Stomach (tissue), 9 donors: Measurements from ENCODE around the gene LRIT2. TPM values are rescaled to one million over a fixed set of nuclear protein-coding genes. Genes with fewer than 3 reads are reported as not detected.

Experiments used
- DNase-seq, 2 donors: peaks; one replicate each; pipeline versions ENCODE4 v3.0.0 to v3.0.0-alpha.2; 2013 to 2019
- H3K27ac ChIP-seq, 5 donors: fragments of 200-600 bp in 4 of 5; sonication (generic) in 4 of 5; one replicate each; pipeline ENCODE4 v1.5.1; 2013 to 2019; ENCODE audit warnings: mild to moderate bottlenecking in 1 of 5, moderate library complexity in 1 of 5
- H3K27me3 ChIP-seq, 3 donors: fragments of 200-600 bp; sonication (generic); one replicate each; pipeline ENCODE4 v1.5.1; 2017 to 2019; ENCODE audit warnings: mixed run types in 1 of 3
- H3K36me3 ChIP-seq, 4 donors: fragments of 200-600 bp; sonication (generic); 1 replicate in 3 of 4; 2 replicates in 1 of 4; pipeline ENCODE4 v1.5.1; 2016 to 2019
- H3K4me1 ChIP-seq, 4 donors: fragments of 200-600 bp; sonication (generic); one replicate each; pipeline ENCODE4 v1.5.1; 2016 to 2019
- H3K4me3 ChIP-seq, 4 donors: fragments of 200-600 bp; sonication (generic) in 3 of 4; one replicate each; pipeline ENCODE4 v1.5.1; 2016 to 2019; ENCODE audit warnings: mild to moderate bottlenecking in 1 of 4
- H3K9me3 ChIP-seq, 4 donors: fragments of 200-600 bp; sonication (generic); one replicate each; pipeline ENCODE4 v1.5.1; 2016 to 2019
- CTCF ChIP-seq, 7 experiments: fragments of 450-650 bp in 4 of 7; fragments of 200-600 bp in 3 of 7; sonication (generic) in 3 of 7; IDR thresholded peaks; one replicate each; pipeline ENCODE4 v1.5.1; 2016 to 2019; ENCODE audit warnings: antibody characterized with exemption in 7 of 7, control low read depth in 2 of 7, mild to moderate bottlenecking in 1 of 7
- EP300 ChIP-seq: sonication (generic); formaldehyde crosslinking; IDR thresholded peaks from one replicate; pipeline ENCODE4 v1.6.1; 2017; ENCODE audit warnings: antibody characterized with exemption
- POLR2A ChIP-seq, 4 donors: fragments of 450-650 bp; IDR thresholded peaks; one replicate each; pipeline ENCODE4 v1.6.1; 2016; ENCODE audit warnings: antibody characterized with exemption in 4 of 4, control low read depth in 2 of 4, mild to moderate bottlenecking in 1 of 4, moderate library complexity in 1 of 4
- POLR2AphosphoS5 ChIP-seq, 3 donors: sonication (generic); formaldehyde crosslinking; IDR thresholded peaks; one replicate each; pipeline ENCODE4 v1.6.1; 2016; ENCODE audit warnings: antibody characterized with exemption in 3 of 3
- WGBS, 5 donors: extraction: QIAGEN DNeasy Blood & Tissue Kit in 3 of 5; methylation state at CpG; one replicate each; pipeline versions ENCODE4 v1.1.5 to v1.1.7; 2013 to 2018; 5-methylcytosine and 5-hydroxymethylcytosine counted together
- intact Hi-C: fragments of 100-400 bp; cut with DNase I; formaldehyde crosslinking; loops from one replicate; pipeline ENCODE4 v1.15.1; 2023; ENCODE audit warnings: low total_unique reads
- polyA plus RNA-seq, 3 donors: library from polyadenylated mRNA; stranded (reverse); fragments of 200-250 nt; gene quantifications; one replicate each; pipeline ENCODE4 v1.2.3, GENCODE V29; 2013
- total RNA-seq, 5 donors: library from RNA; depleted of rRNA; stranded (reverse); fragments of >200 nt; gene quantifications; one replicate each; pipeline versions ENCODE4 v1.1.0 to v1.2.3, GENCODE V29; 2014 to 2016
- donor health status: healthy with polysubstance abuse.
- donor health status: Bipolar disorder and iron deficiency.
- donor health status: healthy.

The LRIT2 gene
- total and polyA plus RNA-seq, 8 donors = not detected

GRCh38 chr10:84201682-84202081 is 23.7 kb downstream of the LRIT2 start:
- 83 to 92% (median 90%) methylated on average over 3 to 11 of the region's 11 CpGs for WGBS, 5 donors
- no peak for DNase-seq
- peaks cover 0 to 43% (median 6%) of the 10 kb centered on the region in 3 donors for H3K27me3 ChIP-seq
- H3K36me3 ChIP-seq = no peaks in the 10 kb centered on the region
- intact Hi-C loops = no loop called here
- no peaks in the 10 kb centered on the region for H3K9me3 ChIP-seq
- H3K4me3 ChIP-seq = no peak overlapping the region
- TF ChIP-seq EP300 (no peak), POLR2A (IDR thresholded peaks at IDR 0.05) (no peak), CTCF (IDR thresholded peaks at IDR 0.05) (no peak), POLR2AphosphoS5 (IDR thresholded peaks at IDR 0.05) (no peak)
- H3K27ac ChIP-seq = no peak overlapping the region
- peaks cover 0 to 9% (median 0%) of the 10 kb centered on the region in 4 donors for H3K4me1 ChIP-seq

GRCh38 chr10:84201244-84201606 is 24.1 kb downstream of the LRIT2 start:
- Histone ChIP-seq H3K4me1 (peaks cover 0 to 11% (median 0%) of the 10 kb centered on the region in 4 donors), H3K4me3 (no peak overlapping the region), H3K36me3 (no peaks in the 10 kb centered on the region), H3K27me3 (peaks cover 0 to 44% (median 7%) of the 10 kb centered on the region in 3 donors), H3K27ac (no peak overlapping the region), H3K9me3 (no peaks in the 10 kb centered on the region)
- intact Hi-C loops = no loop called here
- 30 to 64% (median 38%) methylated on average over 5 to 6 of the region's 6 CpGs for WGBS, 5 donors
- no peak for DNase-seq
- TF ChIP-seq EP300 (no peak), CTCF (IDR thresholded peaks at IDR 0.05) (no peak), POLR2A (IDR thresholded peaks at IDR 0.05) (no peak), POLR2AphosphoS5 (IDR thresholded peaks at IDR 0.05) (no peak)

- TF ChIP-seq POLR2A (IDR thresholded peaks at IDR 0.05) (no peak), CTCF (IDR thresholded peaks at IDR 0.05) (no peak), POLR2AphosphoS5 (IDR thresholded peaks at IDR 0.05) (no peak), EP300 (no peak)
- Histone ChIP-seq H3K4me3 (no peak overlapping the region), H3K9me3 (no peaks in the 10 kb centered on the region), H3K27ac (no peak overlapping the region), H3K36me3 (no peaks in the 10 kb centered on the region), H3K4me1 (peaks cover 0 to 15% (median 0%) of the 10 kb centered on the region in 4 donors), H3K27me3 (peaks cover 0 to 44% (median 12%) of the 10 kb centered on the region in 3 donors)
- 50 to 65% (median 63%) methylated on average over 10 to 11 of the region's 11 CpGs for WGBS, 5 donors
- peak in 1 of 2 donors; percentile 57 for DNase-seq
- intact Hi-C loops = no loop called here
These were observed 24.7 kb downstream of the LRIT2 start for GRCh38 chr10:84200537-84201243.

GRCh38 chr10:84198206-84198915 is 27.0 kb downstream of the LRIT2 start:
- H3K27me3 ChIP-seq = peaks cover 0 to 54% (median 36%) of the 10 kb centered on the region in 3 donors

More at GRCh38 chr10:84198206-84198915, 27.0 kb downstream of the LRIT2 start:
- Histone ChIP-seq H3K9me3 (no peaks in the 10 kb centered on the region), H3K27ac (no peak overlapping the region), H3K36me3 (no peaks in the 10 kb centered on the region), H3K4me1 (peaks cover 9 to 33% (median 17%) of the 10 kb centered on the region in 4 donors), H3K4me3 (no peak overlapping the region)
- DNase-seq = no peak
- intact Hi-C loops = no loop called here
- TF ChIP-seq POLR2AphosphoS5 (IDR thresholded peaks at IDR 0.05) = no peak
- no peak for TF ChIP-seq CTCF (IDR thresholded peaks at IDR 0.05)
- no peak for TF ChIP-seq POLR2A (IDR thresholded peaks at IDR 0.05)
- TF ChIP-seq EP300 = no peak
- WGBS, 5 donors = 76 to 89% (median 77%) methylated on average over 7 of the region's 7 CpGs
